ENCODE data around the gene BMP8A. TPM values are rescaled to one million over a fixed set of nuclear protein-coding genes. Genes with fewer than 3 reads are reported as not detected.
"Not testable (repeated sequence)": the region's sequence is repeated elsewhere in the genome, so short reads cannot be mapped to it uniquely, and the experiment has no call there.

Gene BMP8A
- total RNA-seq, 1 donor from 2014 or later = 0.58 TPM

DNA sequence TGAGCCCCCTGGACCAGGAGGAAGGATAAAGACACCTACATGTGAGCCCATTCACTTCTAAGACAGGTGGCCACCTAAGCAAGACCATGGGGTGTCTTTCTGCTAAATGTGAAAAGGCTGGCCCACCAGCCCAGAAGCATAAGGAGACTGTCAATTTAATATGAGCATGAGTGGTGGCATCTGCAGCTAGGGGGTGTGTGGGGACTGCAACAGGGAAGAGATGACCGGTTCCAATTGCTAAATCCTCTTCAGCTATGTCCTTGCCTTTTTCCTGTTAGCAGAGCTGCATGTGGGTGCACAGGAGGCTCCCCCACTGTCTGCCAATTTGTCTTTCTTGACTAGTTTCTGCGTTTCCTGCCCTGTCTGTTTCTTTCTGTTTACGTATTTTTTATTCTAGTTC, 22.3 kb upstream of the BMP8A start:
- TF ChIP-seq, protein P1, sequence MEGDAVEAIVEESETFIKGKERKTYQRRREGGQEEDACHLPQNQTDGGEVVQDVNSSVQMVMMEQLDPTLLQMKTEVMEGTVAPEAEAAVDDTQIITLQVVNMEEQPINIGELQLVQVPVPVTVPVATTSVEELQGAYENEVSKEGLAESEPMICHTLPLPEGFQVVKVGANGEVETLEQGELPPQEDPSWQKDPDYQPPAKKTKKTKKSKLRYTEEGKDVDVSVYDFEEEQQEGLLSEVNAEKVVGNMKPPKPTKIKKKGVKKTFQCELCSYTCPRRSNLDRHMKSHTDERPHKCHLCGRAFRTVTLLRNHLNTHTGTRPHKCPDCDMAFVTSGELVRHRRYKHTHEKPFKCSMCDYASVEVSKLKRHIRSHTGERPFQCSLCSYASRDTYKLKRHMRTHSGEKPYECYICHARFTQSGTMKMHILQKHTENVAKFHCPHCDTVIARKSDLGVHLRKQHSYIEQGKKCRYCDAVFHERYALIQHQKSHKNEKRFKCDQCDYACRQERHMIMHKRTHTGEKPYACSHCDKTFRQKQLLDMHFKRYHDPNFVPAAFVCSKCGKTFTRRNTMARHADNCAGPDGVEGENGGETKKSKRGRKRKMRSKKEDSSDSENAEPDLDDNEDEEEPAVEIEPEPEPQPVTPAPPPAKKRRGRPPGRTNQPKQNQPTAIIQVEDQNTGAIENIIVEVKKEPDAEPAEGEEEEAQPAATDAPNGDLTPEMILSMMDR (IDR thresholded peaks at IDR 0.05; ENCODE audit: insufficient read depth, low read length, poor library complexity, severe bottlenecking) = no peak
- Histone ChIP-seq H3K27me3 (ENCODE audit: control insufficient read depth, insufficient read depth, low read length) (no peaks in the 10 kb centered on the region), H3K36me3 (ENCODE audit: control insufficient read depth, insufficient read depth, low read length) (peaks cover 2% of the 10 kb centered on the region), H3K4me3 (ENCODE audit: low read depth, low read length) (no peak overlapping the region)
- DNase-seq (ENCODE audit: low read depth) = no peak

DNA sequence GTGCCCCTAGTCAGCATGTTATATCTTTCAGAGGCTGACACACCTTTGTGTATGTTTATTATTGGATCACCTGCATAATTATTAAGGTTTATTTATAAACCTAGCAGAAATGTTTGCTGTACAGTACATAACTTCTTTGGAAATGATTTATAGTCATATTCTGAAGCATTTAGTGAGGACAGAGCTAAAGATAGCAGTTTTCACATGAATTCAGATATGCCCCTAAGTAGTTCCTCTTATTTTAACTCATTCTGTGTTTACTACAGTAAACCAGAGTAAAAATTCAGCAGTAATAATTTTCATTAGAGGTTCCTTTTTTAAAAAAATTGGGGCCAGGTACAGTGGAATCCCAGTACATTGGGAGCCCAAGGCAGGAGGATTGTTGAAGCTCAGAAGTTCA, 21.4 kb upstream of the BMP8A start:
- Histone ChIP-seq H3K36me3 (ENCODE audit: control insufficient read depth, insufficient read depth, low read length) (peaks cover 2% of the 10 kb centered on the region), H3K27me3 (ENCODE audit: control insufficient read depth, insufficient read depth, low read length) (no peaks in the 10 kb centered on the region), H3K4me3 (ENCODE audit: low read depth, low read length) (no peak overlapping the region)
- TF ChIP-seq, protein P1 (IDR thresholded peaks at IDR 0.05; ENCODE audit: insufficient read depth, low read length, poor library complexity, severe bottlenecking) = no peak
- no peak for DNase-seq (ENCODE audit: low read depth)

DNA sequence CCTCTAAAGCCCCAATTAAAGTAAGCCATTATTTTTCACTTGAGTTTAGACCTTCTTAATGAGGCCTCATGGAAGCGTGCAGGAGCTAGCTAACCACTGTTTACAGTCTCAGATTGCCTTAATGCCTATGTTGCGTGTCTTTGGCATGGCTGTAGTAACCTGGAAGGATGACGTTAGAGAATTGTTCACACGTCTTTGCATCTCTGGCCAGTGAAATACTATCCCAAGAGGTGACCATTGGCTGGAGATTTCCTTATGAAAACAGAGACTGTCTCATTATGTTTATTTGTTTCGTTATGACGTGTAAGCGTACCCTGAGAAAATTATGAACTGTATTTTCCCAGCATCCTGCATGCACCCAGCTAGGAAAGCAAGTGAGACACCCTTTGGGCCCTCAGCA, 18.6 kb upstream of the BMP8A start:
- Histone ChIP-seq H3K4me3 (ENCODE audit: low read depth, low read length) (no peak overlapping the region), H3K27me3 (ENCODE audit: control insufficient read depth, insufficient read depth, low read length) (no peaks in the 10 kb centered on the region), H3K36me3 (ENCODE audit: control insufficient read depth, insufficient read depth, low read length) (peaks cover 5% of the 10 kb centered on the region)
- TF ChIP-seq, protein P1 (IDR thresholded peaks at IDR 0.05; ENCODE audit: insufficient read depth, low read length, poor library complexity, severe bottlenecking) = no peak
- DNase-seq (ENCODE audit: low read depth) = no peak

DNA sequence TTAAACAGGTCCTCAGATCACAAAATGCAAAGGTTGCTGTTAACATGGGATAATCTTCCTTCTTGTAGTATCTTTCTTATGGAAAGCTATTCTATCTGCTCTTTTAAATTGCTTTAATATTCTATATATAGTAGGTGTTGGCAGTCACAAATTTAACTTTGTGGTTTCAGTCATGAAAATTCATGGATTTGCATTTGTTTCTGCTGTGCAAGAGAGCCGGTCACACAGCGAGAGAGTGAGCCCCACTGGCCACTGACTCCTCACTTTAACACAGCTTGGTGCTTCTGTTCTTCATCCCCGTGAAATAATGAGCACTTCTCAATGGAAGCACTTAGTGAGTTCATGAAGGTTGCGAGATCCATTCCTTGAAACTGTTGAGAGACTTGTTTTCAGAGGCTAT, 18.1 kb upstream of the BMP8A start:
- H3K36me3 ChIP-seq (ENCODE audit: control insufficient read depth, insufficient read depth, low read length) = peaks cover 5% of the 10 kb centered on the region
- no peak overlapping the region for H3K4me3 ChIP-seq (ENCODE audit: low read depth, low read length)
- TF ChIP-seq, protein P1 (IDR thresholded peaks at IDR 0.05; ENCODE audit: insufficient read depth, low read length, poor library complexity, severe bottlenecking) = no peak
- no peaks in the 10 kb centered on the region for H3K27me3 ChIP-seq (ENCODE audit: control insufficient read depth, insufficient read depth, low read length)
- no peak for DNase-seq (ENCODE audit: low read depth)

DNA sequence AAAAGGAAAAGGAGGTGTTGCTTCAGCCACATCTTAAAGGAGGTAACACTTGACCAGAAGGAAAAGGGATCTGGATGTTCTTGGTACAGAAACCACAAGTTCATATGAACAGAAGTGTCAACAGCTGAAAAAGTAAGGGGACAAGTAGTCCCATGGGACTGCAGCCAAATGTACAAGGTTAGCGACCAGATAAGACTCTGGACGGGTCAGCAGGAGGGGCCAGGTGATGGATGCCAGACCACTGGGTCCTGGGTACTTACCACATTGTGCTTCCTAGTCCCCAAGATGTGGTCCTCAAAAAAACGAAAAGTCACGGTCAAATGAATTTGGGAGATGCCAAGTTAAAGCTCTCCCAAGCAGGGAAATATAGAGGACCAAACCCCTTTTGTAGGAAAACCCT, 16.6 kb upstream of the BMP8A start:
- no peak for DNase-seq (ENCODE audit: low read depth)
- TF ChIP-seq, protein P1 (IDR thresholded peaks at IDR 0.05; ENCODE audit: insufficient read depth, low read length, poor library complexity, severe bottlenecking) = no peak
- Histone ChIP-seq H3K36me3 (ENCODE audit: control insufficient read depth, insufficient read depth, low read length) (peaks cover 2% of the 10 kb centered on the region), H3K4me3 (ENCODE audit: low read depth, low read length) (no peak overlapping the region), H3K27me3 (ENCODE audit: control insufficient read depth, insufficient read depth, low read length) (no peaks in the 10 kb centered on the region)

DNA sequence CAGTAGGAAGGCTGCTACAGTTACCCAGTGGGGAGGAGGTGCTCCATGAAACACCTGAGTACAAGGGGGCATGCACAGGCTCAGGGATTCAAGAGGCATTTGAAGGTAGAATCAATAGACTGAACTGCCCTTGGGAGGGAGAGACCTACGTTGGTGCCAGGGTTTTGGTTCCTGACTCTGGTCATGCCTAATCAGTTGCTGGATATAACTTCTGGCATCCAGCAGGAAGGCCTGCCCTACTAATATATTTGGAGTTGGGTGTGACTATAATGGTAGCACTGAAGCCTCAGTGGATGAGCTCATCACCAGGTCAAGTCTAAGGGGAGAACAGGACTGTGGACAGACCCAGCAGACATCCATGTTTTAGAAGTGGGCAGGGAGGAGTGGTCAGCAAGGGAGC, 15.9 kb upstream of the BMP8A start:
- H3K4me3 ChIP-seq (ENCODE audit: low read depth, low read length); H3K36me3 ChIP-seq (ENCODE audit: control insufficient read depth, insufficient read depth, low read length); DNase-seq (ENCODE audit: low read depth): not testable (repeated sequence)

More for the DNA sequence above, 15.9 kb upstream of the BMP8A start:
- H3K27me3 ChIP-seq (ENCODE audit: control insufficient read depth, insufficient read depth, low read length) = not testable (repeated sequence)
